Stimulated activated CD4-positive, alpha-beta T cell treated with anti-CD3 and anti-CD28 coated beads, Interleukin-15, amount 100 ng/mL, for 48 hours (primary cell): Measurements from ENCODE around the gene LRRC36.

Source experiments
- DNase-seq, 2 donors: peaks; one replicate each; pipeline ENCODE4 v3.0.0-alpha.2; 2020; ENCODE audit warnings: low read depth in 2 of 2

Gene LRRC36

GRCh38 chr16:67426022-67426421, 99.4 kb downstream of the LRRC36 start:
- DNase-seq, result no peak

- DNase-seq, result no peak
These were observed 100.3 kb downstream of the LRRC36 start for GRCh38 chr16:67426950-67427349.

- peak; percentile 41 to 58 for DNase-seq
These were observed 101.6 kb downstream of the LRRC36 start for GRCh38 chr16:67428146-67428731.

GRCh38 chr16:67429053-67429798, 102.6 kb downstream of the LRRC36 start:
- DNase-seq, result no peak

GRCh38 chr16:67429799-67430503, 103.3 kb downstream of the LRRC36 start:
- no peak for DNase-seq

GRCh38 chr16:67430504-67430976, 103.9 kb downstream of the LRRC36 start:
- DNase-seq, result peak in 1 of 2 donors; percentile 25

- no peak for DNase-seq
These were observed 104.6 kb downstream of the LRRC36 start, which contains the start of gene HSD11B2 for GRCh38 chr16:67430977-67431774. Gene HSD11B2, plus strand, starts transcription at chr16:67431121. Its CDS starts 128 bp downstream, at chr16:67431249.

- DNase-seq, result no peak
These were observed 105.3 kb downstream of the LRRC36 start for GRCh38 chr16:67431775-67432505.

- DNase-seq, result no peak
These were observed 105.9 kb downstream of the LRRC36 start for GRCh38 chr16:67432506-67432890.

- DNase-seq, result no peak
These were observed 106.6 kb downstream of the LRRC36 start for GRCh38 chr16:67433131-67433719.
